WTC11 (cell line): Measurements from ENCODE around the gene CDK3. TPM values are rescaled to one million over a fixed set of nuclear protein-coding genes. Genes with fewer than 3 reads are reported as not detected.

ENCODE experiments used
- ATAC-seq: fragments of 200-7000 bp; cut with Tn5 transposase; 2 replicates; pipeline ENCODE4 v1.10.0; 2021; ENCODE audit warnings: mild to moderate bottlenecking, moderate library complexity
- CTCF ChIA-PET: fragments of 300-600 bp; sonication (Branson Sonifier 250); formaldehyde crosslinking; loops from one replicate; lab custom pipeline; 2021; ENCODE audit warnings: antibody characterized with exemption; lab: Charles Lee
- POLR2A ChIA-PET: fragments of 350-600 bp; sonication (Branson Sonifier 250); formaldehyde crosslinking; loops from one replicate; lab custom pipeline; 2021; ENCODE audit warnings: antibody characterized with exemption; lab: Charles Lee
- DNase-seq: peaks from one replicate; pipeline ENCODE4 v3.0.0; 2021; ENCODE audit warnings: low spot score
- H3K27ac Mint-ChIP-seq: 2 replicates; pipeline ENCODE4 v1.8.0; 2021; ENCODE audit warnings: mixed read lengths
- H3K27me3 Mint-ChIP-seq: 2 replicates; pipeline ENCODE4 v1.8.0; 2021; ENCODE audit warnings: low read depth, mild to moderate bottlenecking, moderate library complexity, mixed read lengths
- H3K36me3 Mint-ChIP-seq: 2 replicates; pipeline ENCODE4 v1.8.0; 2021; ENCODE audit warnings: mixed read lengths
- H3K4me1 Mint-ChIP-seq: 2 replicates; pipeline ENCODE4 v1.8.0; 2022; ENCODE audit warnings: mixed read lengths
- H3K4me3 Mint-ChIP-seq: 2 replicates; pipeline ENCODE4 v1.8.0; 2021; ENCODE audit warnings: mild to moderate bottlenecking, moderate library complexity, mixed read lengths
- H3K9me3 Mint-ChIP-seq: 2 replicates; pipeline ENCODE4 v1.8.0; 2021; ENCODE audit warnings: mixed read lengths
- ETV6 ChIP-seq: sonication (generic); formaldehyde crosslinking; IDR thresholded peaks from 2 replicates; pipeline ENCODE4 v1.8.1; 2022; ENCODE audit warnings: mild to moderate bottlenecking, missing genetic modification reagents
- IRF2 ChIP-seq: sonication (generic); formaldehyde crosslinking; IDR thresholded peaks from 2 replicates; pipeline ENCODE4 v1.8.0; 2022; ENCODE audit warnings: low read depth, missing genetic modification reagents, borderline replicate concordance
- JUN ChIP-seq: sonication (generic); formaldehyde crosslinking; IDR thresholded peaks from 2 replicates; pipeline ENCODE4 v1.8.0; 2023; ENCODE audit warnings: mild to moderate bottlenecking, missing genetic modification reagents
- NFATC4 ChIP-seq: fragments of 250-450 bp; sonication (Bioruptor Pico); IDR thresholded peaks from 2 replicates; pipeline ENCODE4 v1.9.0; 2021; ENCODE audit warnings: mild to moderate bottlenecking
- NR1H2 ChIP-seq: sonication (generic); formaldehyde crosslinking; IDR thresholded peaks from 2 replicates; pipeline ENCODE4 v1.9.0; 2021; ENCODE audit warnings: mild to moderate bottlenecking, moderate library complexity, missing genetic modification reagents
- RORB ChIP-seq: fragments of 250-450 bp; sonication (Bioruptor Pico); IDR thresholded peaks from 2 replicates; pipeline ENCODE4 v1.9.0; 2021; ENCODE audit warnings: mild to moderate bottlenecking
- SOX15 ChIP-seq: fragments of 250-450 bp; sonication (Bioruptor Pico); IDR thresholded peaks from 2 replicates; pipeline ENCODE4 v1.9.0; 2021; ENCODE audit warnings: mild to moderate bottlenecking
- ZNF232 ChIP-seq: sonication (generic); formaldehyde crosslinking; IDR thresholded peaks from 2 replicates; pipeline ENCODE4 v1.8.0; 2022; ENCODE audit warnings: mild to moderate bottlenecking, missing genetic modification reagents
- ZNF263 ChIP-seq: sonication (generic); formaldehyde crosslinking; IDR thresholded peaks from 2 replicates; pipeline ENCODE4 v1.8.1; 2022; ENCODE audit warnings: low read depth, mild to moderate bottlenecking, moderate library complexity, missing genetic modification reagents
- ZNF396 ChIP-seq: fragments of 250-450 bp; sonication (Bioruptor Pico); IDR thresholded peaks from 2 replicates; pipeline ENCODE4 v1.8.0; 2021; ENCODE audit warnings: mild to moderate bottlenecking, moderate library complexity, borderline replicate concordance
- ZNF423 ChIP-seq: fragments of 250-450 bp; sonication (Bioruptor Pico); IDR thresholded peaks from 2 replicates; pipeline ENCODE4 v2.1.2; 2022; ENCODE audit warnings: mild to moderate bottlenecking, moderate library complexity
- total RNA-seq: library from RNA; stranded (reverse); gene quantifications from 3 replicates; pipeline ENCODE4 v1.2.3, GENCODE V29; 2021
- TF ChIP-seq, protein P1 (sequence below): fragments of 200-600 bp; IDR thresholded peaks from 2 replicates; pipeline ENCODE4 v1.8.0; 2022; ENCODE audit warnings: antibody characterized with exemption
- TF ChIP-seq, protein P2 (sequence below): sonication (generic); formaldehyde crosslinking; IDR thresholded peaks from 2 replicates; pipeline ENCODE4 v1.8.1; 2023; ENCODE audit warnings: mild to moderate bottlenecking, missing genetic modification reagents
- TF ChIP-seq, protein P3 (sequence below): sonication (generic); formaldehyde crosslinking; IDR thresholded peaks from 2 replicates; pipeline ENCODE4 v1.8.1; 2023; ENCODE audit warnings: mild to moderate bottlenecking, missing genetic modification reagents, borderline replicate concordance
- TF ChIP-seq, protein P4 (sequence below): sonication (generic); formaldehyde crosslinking; IDR thresholded peaks from 2 replicates; pipeline ENCODE4 v1.8.0; 2023; ENCODE audit warnings: mild to moderate bottlenecking, missing genetic modification reagents
- TF ChIP-seq, protein P5 (sequence below): sonication (generic); formaldehyde crosslinking; IDR thresholded peaks from 2 replicates; pipeline ENCODE4 v1.8.1; 2022; ENCODE audit warnings: mild to moderate bottlenecking, missing genetic modification reagents, moderate library complexity, borderline replicate concordance
- TF ChIP-seq, protein P6 (sequence below): sonication (generic); formaldehyde crosslinking; IDR thresholded peaks from 2 replicates; pipeline ENCODE4 v1.8.1; 2023; ENCODE audit warnings: mild to moderate bottlenecking, missing genetic modification reagents, moderate library complexity
- TF ChIP-seq, protein P7 (sequence below): fragments of 250-450 bp; sonication (Bioruptor Pico); IDR thresholded peaks from 2 replicates; pipeline ENCODE4 v1.9.0; 2021; ENCODE audit warnings: mild to moderate bottlenecking, borderline replicate concordance
- TF ChIP-seq, protein P8 (sequence below): sonication (generic); formaldehyde crosslinking; IDR thresholded peaks from 2 replicates; pipeline ENCODE4 v1.8.1; 2023; ENCODE audit warnings: mild to moderate bottlenecking, missing genetic modification reagents

CDK3 gene
- total RNA-seq, 1 experiment from 2014 or later, result 9.5 TPM

DNA sequence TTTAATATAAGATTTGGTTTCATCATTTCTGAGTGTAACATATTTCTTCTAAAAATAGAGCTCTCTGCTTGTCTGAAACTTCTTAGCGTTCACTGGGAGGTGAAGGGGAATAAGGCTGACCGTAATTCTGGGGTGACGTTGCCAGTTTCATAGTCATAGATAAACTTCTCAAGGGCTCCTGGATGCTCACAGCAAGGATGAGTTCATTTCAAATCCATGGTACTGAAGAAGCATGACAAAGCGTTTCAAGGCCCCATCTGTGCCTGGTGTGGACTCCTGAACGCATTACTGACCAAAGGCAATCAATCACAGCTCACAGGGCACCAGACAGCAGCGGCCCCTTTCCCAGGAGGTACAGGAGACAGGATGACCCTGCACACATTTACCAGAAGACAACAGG, 38.5 kb downstream of the CDK3 start:
- Mint-ChIP-seq H3K9me3 (no peaks in the 10 kb centered on the region), H3K4me1 (peaks cover 20% of the 10 kb centered on the region), H3K27me3 (no peaks in the 10 kb centered on the region), H3K27ac (no peak overlapping the region), H3K4me3 (no peak overlapping the region), H3K36me3 (peaks cover 47% of the 10 kb centered on the region)
- TF ChIP-seq, protein P1, sequence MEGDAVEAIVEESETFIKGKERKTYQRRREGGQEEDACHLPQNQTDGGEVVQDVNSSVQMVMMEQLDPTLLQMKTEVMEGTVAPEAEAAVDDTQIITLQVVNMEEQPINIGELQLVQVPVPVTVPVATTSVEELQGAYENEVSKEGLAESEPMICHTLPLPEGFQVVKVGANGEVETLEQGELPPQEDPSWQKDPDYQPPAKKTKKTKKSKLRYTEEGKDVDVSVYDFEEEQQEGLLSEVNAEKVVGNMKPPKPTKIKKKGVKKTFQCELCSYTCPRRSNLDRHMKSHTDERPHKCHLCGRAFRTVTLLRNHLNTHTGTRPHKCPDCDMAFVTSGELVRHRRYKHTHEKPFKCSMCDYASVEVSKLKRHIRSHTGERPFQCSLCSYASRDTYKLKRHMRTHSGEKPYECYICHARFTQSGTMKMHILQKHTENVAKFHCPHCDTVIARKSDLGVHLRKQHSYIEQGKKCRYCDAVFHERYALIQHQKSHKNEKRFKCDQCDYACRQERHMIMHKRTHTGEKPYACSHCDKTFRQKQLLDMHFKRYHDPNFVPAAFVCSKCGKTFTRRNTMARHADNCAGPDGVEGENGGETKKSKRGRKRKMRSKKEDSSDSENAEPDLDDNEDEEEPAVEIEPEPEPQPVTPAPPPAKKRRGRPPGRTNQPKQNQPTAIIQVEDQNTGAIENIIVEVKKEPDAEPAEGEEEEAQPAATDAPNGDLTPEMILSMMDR, result no peak
- no peak for TF ChIP-seq NFATC4
- no peak for TF ChIP-seq SOX15 (CRISPR knock-in tag)
- TF ChIP-seq, protein P2, sequence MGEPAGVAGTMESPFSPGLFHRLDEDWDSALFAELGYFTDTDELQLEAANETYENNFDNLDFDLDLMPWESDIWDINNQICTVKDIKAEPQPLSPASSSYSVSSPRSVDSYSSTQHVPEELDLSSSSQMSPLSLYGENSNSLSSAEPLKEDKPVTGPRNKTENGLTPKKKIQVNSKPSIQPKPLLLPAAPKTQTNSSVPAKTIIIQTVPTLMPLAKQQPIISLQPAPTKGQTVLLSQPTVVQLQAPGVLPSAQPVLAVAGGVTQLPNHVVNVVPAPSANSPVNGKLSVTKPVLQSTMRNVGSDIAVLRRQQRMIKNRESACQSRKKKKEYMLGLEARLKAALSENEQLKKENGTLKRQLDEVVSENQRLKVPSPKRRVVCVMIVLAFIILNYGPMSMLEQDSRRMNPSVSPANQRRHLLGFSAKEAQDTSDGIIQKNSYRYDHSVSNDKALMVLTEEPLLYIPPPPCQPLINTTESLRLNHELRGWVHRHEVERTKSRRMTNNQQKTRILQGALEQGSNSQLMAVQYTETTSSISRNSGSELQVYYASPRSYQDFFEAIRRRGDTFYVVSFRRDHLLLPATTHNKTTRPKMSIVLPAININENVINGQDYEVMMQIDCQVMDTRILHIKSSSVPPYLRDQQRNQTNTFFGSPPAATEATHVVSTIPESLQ, result no peak
- TF ChIP-seq, protein P3, sequence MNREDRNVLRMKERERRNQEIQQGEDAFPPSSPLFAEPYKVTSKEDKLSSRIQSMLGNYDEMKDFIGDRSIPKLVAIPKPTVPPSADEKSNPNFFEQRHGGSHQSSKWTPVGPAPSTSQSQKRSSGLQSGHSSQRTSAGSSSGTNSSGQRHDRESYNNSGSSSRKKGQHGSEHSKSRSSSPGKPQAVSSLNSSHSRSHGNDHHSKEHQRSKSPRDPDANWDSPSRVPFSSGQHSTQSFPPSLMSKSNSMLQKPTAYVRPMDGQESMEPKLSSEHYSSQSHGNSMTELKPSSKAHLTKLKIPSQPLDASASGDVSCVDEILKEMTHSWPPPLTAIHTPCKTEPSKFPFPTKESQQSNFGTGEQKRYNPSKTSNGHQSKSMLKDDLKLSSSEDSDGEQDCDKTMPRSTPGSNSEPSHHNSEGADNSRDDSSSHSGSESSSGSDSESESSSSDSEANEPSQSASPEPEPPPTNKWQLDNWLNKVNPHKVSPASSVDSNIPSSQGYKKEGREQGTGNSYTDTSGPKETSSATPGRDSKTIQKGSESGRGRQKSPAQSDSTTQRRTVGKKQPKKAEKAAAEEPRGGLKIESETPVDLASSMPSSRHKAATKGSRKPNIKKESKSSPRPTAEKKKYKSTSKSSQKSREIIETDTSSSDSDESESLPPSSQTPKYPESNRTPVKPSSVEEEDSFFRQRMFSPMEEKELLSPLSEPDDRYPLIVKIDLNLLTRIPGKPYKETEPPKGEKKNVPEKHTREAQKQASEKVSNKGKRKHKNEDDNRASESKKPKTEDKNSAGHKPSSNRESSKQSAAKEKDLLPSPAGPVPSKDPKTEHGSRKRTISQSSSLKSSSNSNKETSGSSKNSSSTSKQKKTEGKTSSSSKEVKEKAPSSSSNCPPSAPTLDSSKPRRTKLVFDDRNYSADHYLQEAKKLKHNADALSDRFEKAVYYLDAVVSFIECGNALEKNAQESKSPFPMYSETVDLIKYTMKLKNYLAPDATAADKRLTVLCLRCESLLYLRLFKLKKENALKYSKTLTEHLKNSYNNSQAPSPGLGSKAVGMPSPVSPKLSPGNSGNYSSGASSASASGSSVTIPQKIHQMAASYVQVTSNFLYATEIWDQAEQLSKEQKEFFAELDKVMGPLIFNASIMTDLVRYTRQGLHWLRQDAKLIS, result no peak
- no peak for TF ChIP-seq ETV6 (CRISPR knock-in tag)
- TF ChIP-seq, protein P4, sequence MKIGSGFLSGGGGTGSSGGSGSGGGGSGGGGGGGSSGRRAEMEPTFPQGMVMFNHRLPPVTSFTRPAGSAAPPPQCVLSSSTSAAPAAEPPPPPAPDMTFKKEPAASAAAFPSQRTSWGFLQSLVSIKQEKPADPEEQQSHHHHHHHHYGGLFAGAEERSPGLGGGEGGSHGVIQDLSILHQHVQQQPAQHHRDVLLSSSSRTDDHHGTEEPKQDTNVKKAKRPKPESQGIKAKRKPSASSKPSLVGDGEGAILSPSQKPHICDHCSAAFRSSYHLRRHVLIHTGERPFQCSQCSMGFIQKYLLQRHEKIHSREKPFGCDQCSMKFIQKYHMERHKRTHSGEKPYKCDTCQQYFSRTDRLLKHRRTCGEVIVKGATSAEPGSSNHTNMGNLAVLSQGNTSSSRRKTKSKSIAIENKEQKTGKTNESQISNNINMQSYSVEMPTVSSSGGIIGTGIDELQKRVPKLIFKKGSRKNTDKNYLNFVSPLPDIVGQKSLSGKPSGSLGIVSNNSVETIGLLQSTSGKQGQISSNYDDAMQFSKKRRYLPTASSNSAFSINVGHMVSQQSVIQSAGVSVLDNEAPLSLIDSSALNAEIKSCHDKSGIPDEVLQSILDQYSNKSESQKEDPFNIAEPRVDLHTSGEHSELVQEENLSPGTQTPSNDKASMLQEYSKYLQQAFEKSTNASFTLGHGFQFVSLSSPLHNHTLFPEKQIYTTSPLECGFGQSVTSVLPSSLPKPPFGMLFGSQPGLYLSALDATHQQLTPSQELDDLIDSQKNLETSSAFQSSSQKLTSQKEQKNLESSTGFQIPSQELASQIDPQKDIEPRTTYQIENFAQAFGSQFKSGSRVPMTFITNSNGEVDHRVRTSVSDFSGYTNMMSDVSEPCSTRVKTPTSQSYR (CRISPR knock-in tag), result no peak
- TF ChIP-seq ZNF232 (CRISPR knock-in tag), result no peak
- TF ChIP-seq, protein P5, sequence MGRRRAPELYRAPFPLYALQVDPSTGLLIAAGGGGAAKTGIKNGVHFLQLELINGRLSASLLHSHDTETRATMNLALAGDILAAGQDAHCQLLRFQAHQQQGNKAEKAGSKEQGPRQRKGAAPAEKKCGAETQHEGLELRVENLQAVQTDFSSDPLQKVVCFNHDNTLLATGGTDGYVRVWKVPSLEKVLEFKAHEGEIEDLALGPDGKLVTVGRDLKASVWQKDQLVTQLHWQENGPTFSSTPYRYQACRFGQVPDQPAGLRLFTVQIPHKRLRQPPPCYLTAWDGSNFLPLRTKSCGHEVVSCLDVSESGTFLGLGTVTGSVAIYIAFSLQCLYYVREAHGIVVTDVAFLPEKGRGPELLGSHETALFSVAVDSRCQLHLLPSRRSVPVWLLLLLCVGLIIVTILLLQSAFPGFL (CRISPR knock-in tag), result no peak
- no peak for TF ChIP-seq NR1H2 (CRISPR knock-in tag)
- TF ChIP-seq ZNF263 (CRISPR knock-in tag), result no peak
- no peak for TF ChIP-seq ZNF396 (CRISPR knock-in tag)
- TF ChIP-seq, protein P6, sequence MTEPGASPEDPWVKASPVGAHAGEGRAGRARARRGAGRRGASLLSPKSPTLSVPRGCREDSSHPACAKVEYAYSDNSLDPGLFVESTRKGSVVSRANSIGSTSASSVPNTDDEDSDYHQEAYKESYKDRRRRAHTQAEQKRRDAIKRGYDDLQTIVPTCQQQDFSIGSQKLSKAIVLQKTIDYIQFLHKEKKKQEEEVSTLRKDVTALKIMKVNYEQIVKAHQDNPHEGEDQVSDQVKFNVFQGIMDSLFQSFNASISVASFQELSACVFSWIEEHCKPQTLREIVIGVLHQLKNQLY, result no peak
- no peak for TF ChIP-seq IRF2 (CRISPR knock-in tag)
- TF ChIP-seq JUN (CRISPR knock-in tag), result no peak
- TF ChIP-seq ZNF423 (CRISPR knock-in tag), result no peak
- TF ChIP-seq, protein P7, sequence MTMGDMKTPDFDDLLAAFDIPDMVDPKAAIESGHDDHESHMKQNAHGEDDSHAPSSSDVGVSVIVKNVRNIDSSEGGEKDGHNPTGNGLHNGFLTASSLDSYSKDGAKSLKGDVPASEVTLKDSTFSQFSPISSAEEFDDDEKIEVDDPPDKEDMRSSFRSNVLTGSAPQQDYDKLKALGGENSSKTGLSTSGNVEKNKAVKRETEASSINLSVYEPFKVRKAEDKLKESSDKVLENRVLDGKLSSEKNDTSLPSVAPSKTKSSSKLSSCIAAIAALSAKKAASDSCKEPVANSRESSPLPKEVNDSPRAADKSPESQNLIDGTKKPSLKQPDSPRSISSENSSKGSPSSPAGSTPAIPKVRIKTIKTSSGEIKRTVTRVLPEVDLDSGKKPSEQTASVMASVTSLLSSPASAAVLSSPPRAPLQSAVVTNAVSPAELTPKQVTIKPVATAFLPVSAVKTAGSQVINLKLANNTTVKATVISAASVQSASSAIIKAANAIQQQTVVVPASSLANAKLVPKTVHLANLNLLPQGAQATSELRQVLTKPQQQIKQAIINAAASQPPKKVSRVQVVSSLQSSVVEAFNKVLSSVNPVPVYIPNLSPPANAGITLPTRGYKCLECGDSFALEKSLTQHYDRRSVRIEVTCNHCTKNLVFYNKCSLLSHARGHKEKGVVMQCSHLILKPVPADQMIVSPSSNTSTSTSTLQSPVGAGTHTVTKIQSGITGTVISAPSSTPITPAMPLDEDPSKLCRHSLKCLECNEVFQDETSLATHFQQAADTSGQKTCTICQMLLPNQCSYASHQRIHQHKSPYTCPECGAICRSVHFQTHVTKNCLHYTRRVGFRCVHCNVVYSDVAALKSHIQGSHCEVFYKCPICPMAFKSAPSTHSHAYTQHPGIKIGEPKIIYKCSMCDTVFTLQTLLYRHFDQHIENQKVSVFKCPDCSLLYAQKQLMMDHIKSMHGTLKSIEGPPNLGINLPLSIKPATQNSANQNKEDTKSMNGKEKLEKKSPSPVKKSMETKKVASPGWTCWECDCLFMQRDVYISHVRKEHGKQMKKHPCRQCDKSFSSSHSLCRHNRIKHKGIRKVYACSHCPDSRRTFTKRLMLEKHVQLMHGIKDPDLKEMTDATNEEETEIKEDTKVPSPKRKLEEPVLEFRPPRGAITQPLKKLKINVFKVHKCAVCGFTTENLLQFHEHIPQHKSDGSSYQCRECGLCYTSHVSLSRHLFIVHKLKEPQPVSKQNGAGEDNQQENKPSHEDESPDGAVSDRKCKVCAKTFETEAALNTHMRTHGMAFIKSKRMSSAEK (CRISPR knock-in tag), result no peak
- TF ChIP-seq, protein P8, sequence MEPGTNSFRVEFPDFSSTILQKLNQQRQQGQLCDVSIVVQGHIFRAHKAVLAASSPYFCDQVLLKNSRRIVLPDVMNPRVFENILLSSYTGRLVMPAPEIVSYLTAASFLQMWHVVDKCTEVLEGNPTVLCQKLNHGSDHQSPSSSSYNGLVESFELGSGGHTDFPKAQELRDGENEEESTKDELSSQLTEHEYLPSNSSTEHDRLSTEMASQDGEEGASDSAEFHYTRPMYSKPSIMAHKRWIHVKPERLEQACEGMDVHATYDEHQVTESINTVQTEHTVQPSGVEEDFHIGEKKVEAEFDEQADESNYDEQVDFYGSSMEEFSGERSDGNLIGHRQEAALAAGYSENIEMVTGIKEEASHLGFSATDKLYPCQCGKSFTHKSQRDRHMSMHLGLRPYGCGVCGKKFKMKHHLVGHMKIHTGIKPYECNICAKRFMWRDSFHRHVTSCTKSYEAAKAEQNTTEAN (CRISPR knock-in tag), result no peak
- TF ChIP-seq RORB (CRISPR knock-in tag), result no peak
- no peak for ATAC-seq
- POLR2A ChIA-PET, result no interaction called here
- CTCF ChIA-PET, result interaction anchor here (0.9 to 1.0 kb wide), 2 partner anchors 25 to 34 kb away, joined by 3 to 5 read pairs; no protein-coding TSS in a partner anchor
- DNase-seq, result no peak
